HG03354 (cell line): ENCODE measurements around the gene LRMDA.

Experiments
- ATAC-seq: cut with Tn5 transposase; IDR thresholded peaks from one replicate; pipeline ENCODE4 v1.9.1; 2021; ENCODE audit warnings: mild to moderate bottlenecking; ENCODE audit not compliant: unreplicated experiment, poor library complexity, severe bottlenecking

Gene LRMDA

GRCh38 chr10:75938380-75939122 lies 507.1 kb downstream of the LRMDA start:
- ATAC-seq, result no peak

GRCh38 chr10:75939541-75939940 lies 508.1 kb downstream of the LRMDA start:
- ATAC-seq, result no peak

GRCh38 chr10:75940742-75941141 lies 509.3 kb downstream of the LRMDA start:
- no peak for ATAC-seq

GRCh38 chr10:75941223-75941801 lies 509.9 kb downstream of the LRMDA start:
- no peak for ATAC-seq

- no peak for ATAC-seq
Measured at GRCh38 chr10:75944061-75944460, 512.6 kb downstream of the LRMDA start.

- ATAC-seq, result no peak
Measured at GRCh38 chr10:75948583-75948982, 517.2 kb downstream of the LRMDA start.

GRCh38 chr10:75950307-75950706 lies 518.9 kb downstream of the LRMDA start:
- ATAC-seq, result no peak

- no peak for ATAC-seq
Measured at GRCh38 chr10:75950997-75951589, 519.7 kb downstream of the LRMDA start.

GRCh38 chr10:75951627-75952026 lies 520.2 kb downstream of the LRMDA start:
- no peak for ATAC-seq

GRCh38 chr10:75952093-75952492 lies 520.7 kb downstream of the LRMDA start:
- no peak for ATAC-seq

GRCh38 chr10:75954486-75954885 lies 523.1 kb downstream of the LRMDA start:
- no peak for ATAC-seq

GRCh38 chr10:75955973-75956502 lies 524.6 kb downstream of the LRMDA start:
- ATAC-seq, result no peak

GRCh38 chr10:75956624-75957023 lies 525.2 kb downstream of the LRMDA start:
- no peak for ATAC-seq

GRCh38 chr10:75957314-75958120 lies 526.1 kb downstream of the LRMDA start:
- no peak for ATAC-seq

GRCh38 chr10:75959209-75959608 lies 527.8 kb downstream of the LRMDA start:
- ATAC-seq, result no peak

GRCh38 chr10:75959912-75960311 lies 528.5 kb downstream of the LRMDA start:
- ATAC-seq, result no peak

GRCh38 chr10:75962395-75963061 lies 531.1 kb downstream of the LRMDA start:
- ATAC-seq, result no peak

GRCh38 chr10:75967491-75967890 lies 536.1 kb downstream of the LRMDA start:
- ATAC-seq, result no peak

GRCh38 chr10:75969031-75969430 lies 537.6 kb downstream of the LRMDA start:
- ATAC-seq, result no peak
